Inflammatory macrophage (primary cell): ENCODE measurements around the gene CSH1.

Experiments
- DNase-seq, 2 donors: peaks; one replicate each; pipeline ENCODE4 v3.0.0-alpha.2; 2020 to 2022

Gene CSH1

GRCh38 chr17:63855185-63855584, 41.2 kb downstream of the CSH1 start:
- DNase-seq = no peak

GRCh38 chr17:63854709-63855108, 41.7 kb downstream of the CSH1 start:
- DNase-seq = no peak

GRCh38 chr17:63853260-63853659, 43.1 kb downstream of the CSH1 start:
- no peak for DNase-seq

- DNase-seq = no peak
These were observed 46.0 kb downstream of the CSH1 start for GRCh38 chr17:63850401-63850800.

- peak; percentile 97 to 98 for DNase-seq
These were observed 47.3 kb downstream of the CSH1 start for GRCh38 chr17:63848834-63849689.

GRCh38 chr17:63847525-63848249, 48.7 kb downstream of the CSH1 start:
- no peak for DNase-seq

- DNase-seq = no peak
These were observed 50.9 kb downstream of the CSH1 start for GRCh38 chr17:63845509-63845908.
